Endothelial cell of umbilical vein (primary cell): ENCODE measurements around the gene EXOC6B. TPM values are rescaled to one million over a fixed set of nuclear protein-coding genes. Genes with fewer than 3 reads are reported as not detected.

ENCODE experiments used
- BruUV-seq: library from RNA; stranded (reverse); fragments of 400-500 nt; replicated peaks from 2 replicates; lab custom pipeline; 2021; lab: Mats Ljungman, UMichigan
- CTCF ChIA-PET: fragments of 300-600, 350-600 bp; sonication (Branson Sonifier 250); formaldehyde crosslinking; loops from one replicate; lab custom pipeline; 2021; ENCODE audit warnings: antibody characterized with exemption, inconsistent platforms; lab: Charles Lee
- POLR2A ChIA-PET: fragments of 300-600, 350-600 bp; sonication (Branson Sonifier 250); formaldehyde crosslinking; loops from one replicate; lab custom pipeline; 2021; ENCODE audit warnings: antibody characterized with exemption, inconsistent platforms; lab: Charles Lee
- DNase-seq: peaks from one replicate; pipeline ENCODE4 v3.0.0-alpha.2; 2011; ENCODE audit warnings: low read depth, low spot score
- FAIRE-seq: peaks from 2 replicates; lab custom pipeline; 2011; peaks lifted over from hg19 to GRCh38; lab: Jason Lieb, UNC
- H2AFZ ChIP-seq: 2 replicates; pipeline ENCODE4 v1.6.0; 2012; ENCODE audit warnings: low read depth, low read length, control low read depth, inconsistent platforms
- H3K27ac ChIP-seq: 2 replicates; pipeline ENCODE4 v1.5.1; 2011; ENCODE audit warnings: low read depth, mild to moderate bottlenecking, control low read depth, low read length, moderate library complexity; ENCODE audit not compliant: insufficient read depth
- H3K27me3 ChIP-seq, 2 experiments: 2 replicates each; pipeline versions ENCODE4 v1.6.0 to v1.6.1; 2011; ENCODE audit warnings: low read length in 2 of 2, mixed read lengths in 1 of 2; ENCODE audit not compliant: control insufficient read depth in 2 of 2, insufficient read depth in 2 of 2
- H3K36me3 ChIP-seq, 2 experiments: 2 replicates in 1 of 2; 3 replicates in 1 of 2; pipeline ENCODE4 v1.5.1; 2011; ENCODE audit warnings: low read length in 2 of 2, mild to moderate bottlenecking in 1 of 2, moderate library complexity in 1 of 2; ENCODE audit not compliant: control insufficient read depth in 2 of 2, insufficient read depth in 2 of 2; ENCODE audit errors: extremely low read depth in 1 of 2
- H3K4me1 ChIP-seq: 3 replicates; pipeline ENCODE4 v1.5.1; 2011; ENCODE audit warnings: mild to moderate bottlenecking, low read length; ENCODE audit not compliant: control insufficient read depth, insufficient read depth; ENCODE audit errors: extremely low read depth
- H3K4me2 ChIP-seq: 2 replicates; pipeline ENCODE4 v1.6.1; 2011; ENCODE audit warnings: low read length, control low read depth, mixed read lengths; ENCODE audit not compliant: insufficient read depth
- H3K4me3 ChIP-seq, 3 experiments: fragments of 200-600 bp in 1 of 3; sonication (generic), shearing (Covaris generic) in 1 of 3; replicated peaks in 1 of 3; 2 replicates each; pipeline ENCODE4 v1.5.1; 2011 to 2016; ENCODE audit warnings: control low read depth in 3 of 3, low read length in 3 of 3, mild to moderate bottlenecking in 2 of 3, inconsistent platforms in 1 of 3, low read depth in 1 of 3, moderate library complexity in 1 of 3; ENCODE audit not compliant: insufficient read depth in 1 of 3
- H3K79me2 ChIP-seq: 2 replicates; pipeline ENCODE4 v1.6.0; 2012; ENCODE audit warnings: low read length, inconsistent platforms; ENCODE audit not compliant: control insufficient read depth, insufficient read depth
- H3K9ac ChIP-seq: replicated peaks from 2 replicates; pipeline ENCODE3; 2011; ENCODE audit warnings: low read length, control low read depth; ENCODE audit not compliant: insufficient read depth; ENCODE audit errors: extremely low read depth
- H3K9me1 ChIP-seq: replicated peaks from 3 replicates; pipeline ENCODE4 v1.6.0; 2011; ENCODE audit warnings: mild to moderate bottlenecking, low read length; ENCODE audit not compliant: control insufficient read depth, insufficient read depth; ENCODE audit errors: extremely low read depth
- H3K9me3 ChIP-seq: replicated peaks from 2 replicates; pipeline ENCODE4 v1.5.1; 2012; ENCODE audit warnings: low read length, inconsistent platforms; ENCODE audit not compliant: control insufficient read depth, insufficient read depth
- H4K20me1 ChIP-seq: replicated peaks from 2 replicates; pipeline ENCODE3; 2011; ENCODE audit warnings: mild to moderate bottlenecking, low read length; ENCODE audit not compliant: control insufficient read depth, insufficient read depth; ENCODE audit errors: extremely low read depth
- EZH2 ChIP-seq: IDR thresholded peaks from 2 replicates; pipeline ENCODE4 v1.6.1; 2012; ENCODE audit warnings: borderline replicate concordance, low read depth, mild to moderate bottlenecking, moderate library complexity, low read length, inconsistent platforms; ENCODE audit not compliant: severe bottlenecking
- FOS ChIP-seq: IDR thresholded peaks from 2 replicates; pipeline ENCODE4 v1.6.1; 2011; ENCODE audit warnings: mild to moderate bottlenecking, low read length, moderate library complexity, borderline replicate concordance; ENCODE audit not compliant: insufficient read depth
- GATA2 ChIP-seq: IDR thresholded peaks from 2 replicates; pipeline ENCODE4 v1.7.0; 2011; ENCODE audit warnings: low read depth, mild to moderate bottlenecking, moderate library complexity, mixed read lengths, low read length; ENCODE audit not compliant: insufficient read length, insufficient read depth
- dilution Hi-C: fragments of 300-500 bp; cut with MboI; formaldehyde crosslinking; loops from one replicate; pipeline ENCODE4 v1.15.0; 2019; ENCODE audit warnings: low sequenced_read_pairs; ENCODE audit not compliant: extremely low pct_ligation_motif_present
- intact Hi-C: fragments of 100-400 bp; cut with micrococcal nuclease; formaldehyde crosslinking; loops from one replicate; pipeline ENCODE4 v1.10.0; 2022
- polyA plus RNA-seq, 4 experiments: library from polyadenylated mRNA; depleted of rRNA in 3 of 4; stranded (reverse) in 3 of 4; unstranded in 1 of 4; fragments of >200 nt; gene quantifications; 2 replicates each; pipeline versions ENCODE4 v1.2.1 to v1.2.3, GENCODE V29; 2011 to 2012; ENCODE audit warnings: missing spikeins in 1 of 4
- total RNA-seq: library from RNA; stranded (reverse); gene quantifications from 2 replicates; pipeline ENCODE4 v1.2.3, GENCODE V29; 2021
- TF ChIP-seq, protein P1 (sequence below), 2 donors: IDR thresholded peaks; 1 replicate in 1 of 2; 2 replicates in 1 of 2; pipeline ENCODE4 v1.5.1; 2011; ENCODE audit warnings: low read length in 2 of 2, mild to moderate bottlenecking in 2 of 2, moderate library complexity in 2 of 2, control low read depth in 1 of 2, inconsistent platforms in 1 of 2, low read depth in 1 of 2; ENCODE audit not compliant: insufficient read depth in 1 of 2; ENCODE audit errors: extremely low read depth in 1 of 2

EXOC6B gene
- total and polyA plus RNA-seq, 2 donors (not counting 3 experiments of a cell fraction or from before 2014, with no cell fraction given): 10.8 to 34.8 TPM

DNA sequence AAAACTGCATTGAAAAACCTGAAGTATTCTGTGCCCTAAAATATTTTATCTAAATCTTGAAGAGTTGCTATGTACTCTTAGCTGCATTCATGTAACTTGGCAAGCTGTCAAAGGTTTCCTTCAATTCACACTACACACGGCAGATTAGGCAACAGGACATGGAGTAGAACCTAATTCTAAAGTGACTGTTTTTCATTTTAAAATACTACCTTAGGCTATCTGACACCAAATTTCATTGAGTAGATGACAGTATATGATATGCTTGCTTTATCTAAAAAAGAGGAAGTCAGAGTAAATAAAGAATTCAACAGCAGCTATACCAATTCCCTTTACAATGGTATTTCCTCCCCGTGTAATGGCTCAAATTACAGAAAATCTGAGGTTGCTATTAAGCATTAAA lies 45.4 kb downstream of the EXOC6B start:
- Histone ChIP-seq H4K20me1 (no peaks in the 10 kb centered on the region), H3K27me3 (no peaks in the 10 kb centered on the region), H3K79me2 (no peaks in the 10 kb centered on the region), H3K27ac (peak overlapping the region; percentile 5), H3K4me3 (no peak overlapping the region), H3K9me3 (no peaks in the 10 kb centered on the region), H3K9ac (no peak overlapping the region), H2AFZ (no peak overlapping the region), H3K4me2 (peak overlapping the region; percentile 78), H3K9me1 (no peaks in the 10 kb centered on the region), H3K36me3 (no peaks in the 10 kb centered on the region), H3K4me1 (peaks cover 38% of the 10 kb centered on the region)
- dilution Hi-C loops (no loop called here), intact Hi-C loops (loop anchor here (2.0 kb wide), 1 partner anchor 44 kb away; no protein-coding TSS in a partner anchor)
- no TSS peak for BruUV-seq
- TF ChIP-seq EZH2 (no peak), GATA2 (peak; percentile 10)
- TF ChIP-seq, protein P1, sequence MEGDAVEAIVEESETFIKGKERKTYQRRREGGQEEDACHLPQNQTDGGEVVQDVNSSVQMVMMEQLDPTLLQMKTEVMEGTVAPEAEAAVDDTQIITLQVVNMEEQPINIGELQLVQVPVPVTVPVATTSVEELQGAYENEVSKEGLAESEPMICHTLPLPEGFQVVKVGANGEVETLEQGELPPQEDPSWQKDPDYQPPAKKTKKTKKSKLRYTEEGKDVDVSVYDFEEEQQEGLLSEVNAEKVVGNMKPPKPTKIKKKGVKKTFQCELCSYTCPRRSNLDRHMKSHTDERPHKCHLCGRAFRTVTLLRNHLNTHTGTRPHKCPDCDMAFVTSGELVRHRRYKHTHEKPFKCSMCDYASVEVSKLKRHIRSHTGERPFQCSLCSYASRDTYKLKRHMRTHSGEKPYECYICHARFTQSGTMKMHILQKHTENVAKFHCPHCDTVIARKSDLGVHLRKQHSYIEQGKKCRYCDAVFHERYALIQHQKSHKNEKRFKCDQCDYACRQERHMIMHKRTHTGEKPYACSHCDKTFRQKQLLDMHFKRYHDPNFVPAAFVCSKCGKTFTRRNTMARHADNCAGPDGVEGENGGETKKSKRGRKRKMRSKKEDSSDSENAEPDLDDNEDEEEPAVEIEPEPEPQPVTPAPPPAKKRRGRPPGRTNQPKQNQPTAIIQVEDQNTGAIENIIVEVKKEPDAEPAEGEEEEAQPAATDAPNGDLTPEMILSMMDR (IDR thresholded peaks at IDR 0.05; ENCODE audit: extremely low read depth in 1 of 2, insufficient read depth in 1 of 2, low read depth in 1 of 2, low read length in 2 of 2): no peak
- peak; percentile 84 for DNase-seq
- peak; percentile 62 for FAIRE-seq
- ChIA-PET CTCF (interaction anchor here (1.0 to 2.4 kb wide), 9 partner anchors 8 to 81 kb away, joined by 3 to 16 read pairs (median 5); no protein-coding TSS in a partner anchor), POLR2A (no interaction called here)

DNA sequence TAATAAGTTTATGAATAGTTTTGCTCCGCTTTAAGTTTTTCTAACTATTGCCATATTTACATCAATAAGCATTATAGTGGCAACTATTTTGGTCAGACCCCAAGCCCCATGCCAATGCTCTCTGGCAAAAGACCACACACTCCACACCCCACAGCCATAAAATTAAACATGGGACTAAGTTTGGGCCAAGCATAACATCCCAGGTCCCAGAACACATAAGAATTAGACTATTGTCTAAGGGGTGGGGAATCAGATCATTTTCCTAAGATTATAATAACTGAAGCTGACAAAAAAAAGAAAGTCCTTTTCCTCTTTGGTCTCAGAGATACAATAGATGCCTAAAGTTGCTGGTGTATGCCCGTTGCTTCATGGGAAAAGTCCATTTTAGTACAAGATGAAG lies 46.3 kb downstream of the EXOC6B start:
- intact Hi-C loops (loop anchor here (5.0 kb wide), 1 partner anchor 398 kb away; no protein-coding TSS in a partner anchor), dilution Hi-C loops (no loop called here)
- FAIRE-seq: no peak
- H3K36me3 ChIP-seq: no peaks in the 10 kb centered on the region
- no peak overlapping the region for H2AFZ ChIP-seq
- no peak overlapping the region for H3K4me3 ChIP-seq
- no peaks in the 10 kb centered on the region for H3K9me3 ChIP-seq
- ChIA-PET POLR2A (no interaction called here), CTCF (interaction anchor here (1.8 to 2.4 kb wide), 3 partner anchors 9 to 83 kb away, joined by 4 to 13 read pairs (median 6); no protein-coding TSS in a partner anchor)
- no peaks in the 10 kb centered on the region for H3K27me3 ChIP-seq
- H4K20me1 ChIP-seq: no peaks in the 10 kb centered on the region
- no peak overlapping the region for H3K9ac ChIP-seq
- H3K9me1 ChIP-seq: peaks cover 2% of the 10 kb centered on the region
- no peak for TF ChIP-seq FOS
- no peak overlapping the region for H3K27ac ChIP-seq
- no peaks in the 10 kb centered on the region for H3K79me2 ChIP-seq
- peaks cover 38% of the 10 kb centered on the region for H3K4me1 ChIP-seq
- H3K4me2 ChIP-seq: peak overlapping the region; percentile 78
- no peak for DNase-seq
- BruUV-seq: no TSS peak
